Brain pericyte (primary cell): ENCODE measurements around the gene REPS2.

Experiments
- DNase-seq: peaks from one replicate; pipeline ENCODE4 v3.0.0-alpha.2; 2012; ENCODE audit warnings: low read depth, low spot score

Gene REPS2

DNA sequence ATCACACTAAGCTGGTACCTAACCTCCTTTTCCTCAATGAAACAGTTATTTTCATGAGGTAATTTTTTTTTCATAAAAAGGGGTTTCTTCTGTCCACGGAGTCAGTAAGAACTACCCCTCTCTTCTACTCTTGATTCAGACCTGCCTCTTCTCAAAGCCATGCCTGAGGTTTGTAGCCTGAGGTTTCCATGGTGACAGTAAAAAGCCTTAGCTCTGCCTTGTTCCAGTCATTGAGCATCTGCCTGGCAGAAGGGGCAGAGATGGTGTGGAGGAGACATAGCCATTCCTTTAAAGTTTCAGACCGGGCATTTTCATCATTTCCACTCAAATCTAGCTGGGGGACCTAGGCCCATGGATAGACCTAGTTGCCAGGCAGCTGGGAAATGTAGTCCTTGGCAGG, 135.5 kb downstream of the REPS2 start:
- DNase-seq: no peak

GRCh38 chrX:17082831-17083230, 136.4 kb downstream of the REPS2 start:
- no peak for DNase-seq

DNA sequence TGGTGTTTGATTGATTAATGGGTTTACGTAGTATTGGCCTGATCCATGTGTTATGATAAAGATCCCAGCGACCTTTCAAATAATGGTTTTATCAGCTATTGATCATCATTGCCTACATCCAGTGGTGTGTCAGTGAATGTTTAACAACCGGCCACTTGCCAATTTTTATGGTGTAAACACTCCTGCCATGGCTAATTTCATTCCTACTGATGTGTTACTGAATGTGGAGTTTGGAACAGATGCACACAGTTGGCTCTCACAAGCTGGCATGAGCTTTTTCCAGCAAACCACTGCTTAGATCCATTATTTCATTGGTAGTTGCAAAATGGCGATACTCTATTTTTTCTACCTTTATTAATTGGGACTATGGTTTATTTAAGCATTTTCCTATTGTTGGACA, 139.9 kb downstream of the REPS2 start:
- no peak for DNase-seq

- no peak for DNase-seq
Measured at GRCh38 chrX:17095161-17095560, 148.7 kb downstream of the REPS2 start.

GRCh38 chrX:17098516-17099247, 152.2 kb downstream of the REPS2 start:
- no peak for DNase-seq

DNA sequence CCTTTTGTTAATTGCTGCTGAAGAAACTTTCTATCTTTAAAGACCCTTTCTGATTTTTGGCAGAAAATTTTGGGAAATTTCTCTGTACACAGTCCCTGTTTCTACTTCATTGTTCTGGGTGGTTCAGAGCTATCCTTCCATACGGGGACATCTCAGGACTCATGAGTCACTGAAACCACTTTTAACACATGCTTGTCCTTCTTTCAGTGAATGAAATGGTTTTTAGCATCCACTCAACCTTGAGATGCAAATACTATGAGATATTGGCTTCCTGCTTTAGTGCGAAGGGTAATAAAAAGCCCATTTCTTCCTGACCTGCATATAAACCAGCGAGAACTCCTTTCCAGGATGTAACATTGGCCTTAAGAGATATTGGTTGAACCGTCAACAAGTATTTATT, 158.0 kb downstream of the REPS2 start:
- DNase-seq: no peak

DNA sequence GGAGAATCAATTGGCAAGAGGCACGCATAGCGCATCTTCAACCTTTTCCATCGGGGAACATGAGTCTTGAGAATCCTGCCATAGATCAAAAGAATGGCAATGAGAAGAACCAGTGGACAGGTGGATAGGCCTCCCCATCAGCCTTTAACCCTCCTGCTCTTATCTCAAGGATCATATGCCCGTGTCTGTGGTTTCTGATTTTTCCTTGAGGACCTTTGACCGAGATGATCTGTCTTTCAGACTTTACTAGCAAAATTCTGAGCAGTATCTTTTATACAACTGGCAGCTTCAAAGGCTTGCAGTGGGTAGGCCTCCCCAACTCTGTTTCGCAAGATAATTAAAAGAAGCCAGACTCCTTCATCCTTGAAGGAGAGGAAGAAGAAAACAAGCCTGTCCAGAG, 174.4 kb downstream of the REPS2 start:
- DNase-seq: no peak

- no peak for DNase-seq
Measured at GRCh38 chrX:17154001-17154400, 207.5 kb downstream of the REPS2 start.

- no peak for DNase-seq
Measured at GRCh38 chrX:17160975-17161374, 214.5 kb downstream of the REPS2 start.

DNA sequence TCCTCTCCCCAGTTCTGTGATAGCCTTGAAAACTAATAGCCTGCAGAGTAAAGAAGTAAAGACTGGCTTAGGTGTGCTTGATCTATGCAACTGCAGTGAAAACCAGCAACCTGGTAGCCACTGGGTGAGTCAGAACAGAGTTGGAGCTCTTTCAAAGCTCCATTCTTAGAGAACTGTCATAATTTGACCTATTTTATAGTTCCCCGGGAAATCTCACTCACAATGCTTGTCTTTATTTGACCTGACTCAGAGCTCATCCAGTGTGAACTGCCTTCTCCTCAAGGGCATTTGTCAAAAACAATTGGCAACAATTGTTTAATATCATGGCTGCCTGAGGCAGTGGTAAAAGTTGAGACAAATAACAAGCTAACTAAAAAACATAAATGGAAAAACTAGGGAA, 215.5 kb downstream of the REPS2 start:
- no peak for DNase-seq

- DNase-seq: no peak
Measured at GRCh38 chrX:17164079-17164478, 217.6 kb downstream of the REPS2 start.

DNA sequence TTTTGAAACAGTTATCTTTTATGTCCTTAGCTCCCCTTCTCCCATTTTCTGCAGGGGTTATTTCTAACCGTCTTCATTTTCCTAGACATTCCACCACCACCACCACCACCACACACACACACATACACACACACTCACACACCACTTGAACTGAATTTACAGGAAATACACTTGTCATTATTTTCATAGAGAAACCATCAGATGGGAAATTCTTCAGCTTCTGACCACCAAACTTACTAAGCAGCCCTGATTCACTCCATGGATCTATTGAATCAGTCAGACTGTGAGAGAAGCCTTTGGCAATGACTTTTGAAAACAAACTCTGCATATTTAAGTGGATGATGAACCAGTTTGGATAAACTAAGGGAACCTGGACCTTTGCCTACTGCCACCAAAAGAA, 218.5 kb downstream of the REPS2 start:
- no peak for DNase-seq

DNA sequence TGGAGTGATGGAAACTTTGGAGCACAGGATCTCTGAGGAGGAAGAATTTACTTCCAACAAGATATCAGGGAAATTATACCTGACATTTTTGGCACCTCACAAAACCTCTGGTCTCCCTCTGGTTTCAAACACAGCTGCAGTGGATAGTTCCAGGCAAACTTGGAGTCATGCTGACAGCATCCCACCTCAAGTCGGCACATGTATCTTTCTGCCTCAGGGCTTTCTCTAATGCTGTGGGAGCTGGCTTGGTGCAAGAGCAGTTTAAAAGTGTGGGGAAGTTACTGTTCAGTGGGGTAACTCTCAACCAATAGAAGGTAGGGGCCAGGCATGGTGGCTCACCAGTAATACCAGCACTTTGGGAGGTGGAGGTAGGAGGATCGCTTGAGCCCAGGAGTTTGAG, 221.5 kb downstream of the REPS2 start:
- no peak for DNase-seq

- DNase-seq: no peak
Measured at GRCh38 chrX:17170973-17171372, 224.5 kb downstream of the REPS2 start.

DNA sequence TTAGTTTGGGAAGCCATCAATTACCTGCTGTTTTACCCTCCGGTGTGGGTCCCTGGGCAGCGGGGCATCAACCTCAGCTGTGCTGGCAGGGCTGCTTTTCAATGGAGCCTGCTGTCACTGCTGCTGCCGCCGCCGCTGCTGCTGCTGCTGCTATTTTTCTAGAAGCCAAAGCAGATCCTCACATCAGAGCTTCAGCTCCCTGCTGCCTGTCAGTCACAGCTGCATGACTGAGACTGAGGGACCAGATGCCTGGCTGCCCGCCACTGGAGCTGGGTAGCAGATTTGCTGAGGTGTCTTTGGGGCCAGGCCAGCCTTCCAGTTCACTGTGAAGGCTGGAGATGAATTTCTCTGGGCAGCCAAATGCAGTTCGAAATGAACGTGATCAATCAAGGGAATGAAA, 228.2 kb downstream of the REPS2 start:
- no peak for DNase-seq

DNA sequence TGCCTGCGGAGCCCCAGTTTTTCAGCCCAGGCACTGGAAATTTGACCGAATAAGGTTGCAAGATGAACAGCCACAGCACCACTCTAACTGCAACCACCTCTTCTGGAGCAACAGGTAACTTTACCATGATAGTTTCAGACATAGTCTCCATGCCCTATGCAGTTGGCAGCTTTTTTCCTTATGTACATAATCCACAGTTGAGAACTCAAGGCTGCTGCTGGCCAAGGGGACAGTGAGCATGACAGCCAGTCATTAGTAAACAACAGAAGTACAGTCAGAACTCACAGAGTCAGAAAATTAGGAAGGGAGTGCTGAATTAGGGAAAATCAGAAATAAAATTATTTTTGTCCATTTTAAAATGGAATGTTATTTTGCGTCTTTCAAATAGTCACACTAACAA, 235.9 kb downstream of the REPS2 start:
- no peak for DNase-seq

- no peak for DNase-seq
Measured at GRCh38 chrX:17183566-17183965, 237.1 kb downstream of the REPS2 start.

GRCh38 chrX:17185431-17185830, 239.0 kb downstream of the REPS2 start:
- DNase-seq: no peak

- DNase-seq: no peak
Measured at GRCh38 chrX:17187136-17187756, 240.8 kb downstream of the REPS2 start.

- no peak for DNase-seq
Measured at GRCh38 chrX:17192106-17192505, 245.6 kb downstream of the REPS2 start.
